Activated T-helper 1 cell treated with Interleukin-2 at 50 U/mL for 16 hours (primary cell): ENCODE data around the gene PARD3B.

Source experiments
- DNase-seq: peaks from one replicate; pipeline ENCODE4 v3.0.0-alpha.2; 2020; ENCODE audit warnings: low read depth

PARD3B gene

DNA sequence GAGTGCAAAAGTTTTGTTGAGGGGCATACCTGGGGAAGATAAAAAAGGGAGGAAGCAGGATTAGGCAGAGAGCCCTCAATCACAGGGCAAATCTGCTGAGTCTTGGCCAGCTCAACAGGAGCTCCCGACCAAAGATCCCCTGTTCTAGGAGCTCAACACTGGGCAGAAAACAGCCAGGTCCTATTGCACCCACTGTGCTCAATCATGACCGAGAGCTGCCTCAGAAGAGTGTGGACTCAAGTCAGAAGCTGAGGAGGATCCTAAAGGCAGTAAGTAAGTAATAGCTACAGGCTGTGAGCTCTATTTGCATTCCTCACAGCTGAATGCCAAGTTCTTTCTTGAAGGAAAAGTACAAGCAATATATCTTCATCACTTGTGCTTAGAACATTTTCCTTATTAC, 802.6 kb downstream of the PARD3B start:
- DNase-seq, result no peak

DNA sequence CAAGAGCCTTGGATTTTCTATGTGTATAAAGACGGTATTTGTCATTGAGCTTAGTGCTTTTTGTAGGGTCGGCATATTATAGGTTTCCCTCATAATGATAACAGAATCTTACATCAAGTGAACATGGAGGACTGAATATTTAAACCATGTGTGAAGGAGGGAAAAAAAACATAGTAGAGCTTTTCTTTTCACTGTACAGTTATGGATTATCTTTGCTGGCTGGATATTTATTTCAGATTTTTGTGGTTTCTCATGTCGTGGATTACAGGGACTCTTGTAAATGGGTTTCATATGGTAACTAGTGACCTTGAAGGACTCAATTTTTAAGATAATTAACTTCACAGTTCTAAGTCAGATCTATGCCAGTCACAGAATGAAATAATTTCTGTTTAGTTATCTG, 806.8 kb downstream of the PARD3B start:
- no peak for DNase-seq

GRCh38 chr2:205352593-205352992, 807.3 kb downstream of the PARD3B start:
- no peak for DNase-seq

DNA sequence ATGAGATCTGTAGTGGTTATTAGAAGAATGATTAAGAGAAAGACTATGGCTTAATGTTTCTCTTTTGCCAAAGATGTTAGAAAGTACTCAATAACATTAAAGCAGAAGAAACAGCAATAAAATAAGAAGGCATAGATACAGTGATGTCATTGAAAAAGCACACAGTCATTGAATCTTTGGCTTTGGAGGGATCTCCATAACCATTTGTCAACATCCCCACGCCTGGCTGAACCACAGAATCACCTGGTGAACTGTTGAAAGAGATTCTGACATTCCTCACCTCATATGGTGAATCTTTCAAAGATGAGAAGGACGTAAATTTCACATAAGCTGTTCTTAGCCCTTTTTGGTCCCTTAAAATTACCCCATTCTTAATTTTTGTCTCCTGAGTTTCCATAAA, 812.5 kb downstream of the PARD3B start:
- no peak for DNase-seq

GRCh38 chr2:205358351-205358815, 813.1 kb downstream of the PARD3B start:
- DNase-seq, result no peak

- no peak for DNase-seq
Measured at GRCh38 chr2:205361272-205361671, 816.0 kb downstream of the PARD3B start.

- DNase-seq, result no peak
Measured at GRCh38 chr2:205361970-205362369, 816.7 kb downstream of the PARD3B start.

DNA sequence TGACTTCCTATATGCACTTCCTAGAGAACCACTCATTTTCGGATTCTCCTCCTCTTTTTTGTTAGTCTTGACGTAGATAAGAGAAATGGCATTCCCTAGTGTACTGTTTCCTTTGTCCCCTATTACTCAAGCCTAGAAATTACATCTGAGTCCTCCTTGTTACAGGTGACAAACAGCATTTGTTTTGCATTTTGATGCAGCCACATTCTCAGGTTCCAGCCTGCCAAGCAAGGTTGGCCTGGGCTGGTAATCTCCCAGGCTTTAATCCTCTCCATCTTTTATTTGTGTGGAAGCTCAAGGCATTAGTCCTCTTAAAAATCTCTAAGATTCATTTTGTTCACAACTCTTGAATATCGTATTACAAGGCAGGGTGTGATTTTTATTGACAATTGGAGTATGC, 819.0 kb downstream of the PARD3B start:
- DNase-seq, result no peak

DNA sequence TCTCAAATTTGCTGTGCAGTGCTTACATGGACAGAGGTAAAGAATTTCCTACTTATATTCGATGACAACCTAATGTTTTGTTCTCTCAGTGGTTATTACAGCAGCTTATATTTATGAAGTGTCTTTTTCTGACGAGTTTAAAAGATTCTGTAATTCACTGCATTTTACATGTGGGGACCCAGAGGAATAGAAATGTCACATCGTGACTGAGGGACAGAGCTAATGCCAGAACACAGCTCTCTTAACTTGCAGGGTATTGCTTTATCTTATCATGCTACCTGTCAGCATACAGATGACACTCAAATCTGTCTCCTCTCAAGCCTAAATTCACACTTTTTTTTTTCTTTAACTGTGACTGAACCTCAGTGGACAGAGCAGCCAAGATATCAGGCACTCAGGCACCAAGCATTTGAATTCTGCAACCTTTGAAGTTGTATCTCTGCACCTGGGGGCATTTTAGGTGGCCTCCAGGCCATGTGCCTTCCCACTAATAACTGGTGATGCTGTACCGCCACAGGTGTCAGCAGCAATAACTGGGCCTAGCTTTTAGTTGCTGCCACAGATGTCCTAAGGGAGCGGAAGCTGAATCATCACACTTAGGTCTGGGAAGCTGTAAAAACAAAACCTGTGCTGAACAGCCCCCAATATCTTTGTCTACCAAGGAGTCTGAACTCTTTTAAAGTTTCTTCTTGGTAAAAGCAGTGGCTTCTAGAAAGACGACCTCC, 821.2 kb downstream of the PARD3B start:
- no peak for DNase-seq

DNA sequence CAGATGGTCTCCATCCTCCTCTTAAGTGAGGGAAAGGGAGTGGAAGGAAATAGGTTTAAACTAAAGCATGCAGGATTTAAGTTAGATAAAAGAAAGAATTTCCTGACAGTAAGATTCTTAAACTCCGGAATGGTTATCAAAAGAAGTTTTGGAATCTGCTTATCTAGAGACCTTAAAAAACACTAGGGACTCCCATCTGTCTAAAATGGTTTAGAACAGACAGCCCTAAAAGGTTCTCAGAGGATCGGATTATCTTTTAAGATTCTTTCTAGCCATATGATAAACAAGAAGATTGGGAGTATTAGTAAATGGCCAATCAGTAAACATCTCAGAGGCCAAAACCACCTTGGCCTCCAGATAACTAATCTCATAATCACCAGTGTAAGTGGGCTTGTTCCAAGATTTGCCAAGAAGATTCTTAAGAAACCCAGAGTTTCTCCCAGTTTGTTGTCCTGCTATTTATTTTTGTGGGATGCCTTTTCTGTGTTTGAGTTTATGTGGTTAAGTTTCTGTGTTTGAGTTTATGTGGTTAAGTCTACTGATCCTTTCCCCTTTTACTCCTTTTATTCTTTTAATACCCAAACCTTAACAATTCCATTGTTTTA, 822.2 kb downstream of the PARD3B start:
- no peak for DNase-seq

DNA sequence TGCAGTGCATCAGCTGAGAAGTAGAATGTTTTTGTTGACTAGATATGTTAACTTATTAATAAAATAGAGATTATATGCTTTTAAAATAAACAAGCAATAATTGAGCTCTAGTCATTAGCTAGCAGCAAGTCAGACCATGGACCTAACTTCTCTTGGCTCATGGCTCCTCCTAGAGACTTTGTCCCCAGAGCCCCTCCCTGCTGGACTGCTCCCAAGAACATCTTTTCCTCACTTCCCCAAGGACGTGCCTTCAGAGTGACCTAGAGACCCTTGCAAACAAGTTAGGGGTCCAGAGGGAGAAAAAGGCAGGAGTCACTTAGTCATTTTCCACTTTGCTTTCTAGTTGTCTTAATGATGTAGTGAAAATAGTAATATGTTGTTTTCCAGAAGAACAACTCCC, 824.5 kb downstream of the PARD3B start:
- DNase-seq, result no peak

- no peak for DNase-seq
Measured at GRCh38 chr2:205370726-205371125, 825.5 kb downstream of the PARD3B start.

DNA sequence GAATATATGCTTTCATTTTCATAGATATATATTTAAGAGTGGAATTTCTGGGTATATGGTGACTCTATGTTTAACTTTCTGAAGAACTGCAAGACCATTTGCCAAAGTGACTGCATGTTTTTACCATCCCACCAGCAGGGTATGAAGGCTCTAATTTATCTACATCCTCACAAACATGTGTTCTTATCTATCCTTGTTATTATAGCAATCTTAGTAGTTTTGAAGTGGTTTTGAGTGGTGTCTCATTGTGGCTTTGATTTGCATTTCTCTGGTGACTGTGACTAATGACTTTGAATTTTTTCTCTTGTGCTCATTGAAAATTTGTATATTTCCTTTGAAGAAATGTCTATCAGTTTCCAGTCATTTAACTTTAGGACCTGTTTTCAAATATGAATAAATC, 826.9 kb downstream of the PARD3B start:
- DNase-seq, result no peak

GRCh38 chr2:205375461-205376448, 830.5 kb downstream of the PARD3B start:
- no peak for DNase-seq

GRCh38 chr2:205377324-205377723, 832.0 kb downstream of the PARD3B start:
- DNase-seq, result no peak

DNA sequence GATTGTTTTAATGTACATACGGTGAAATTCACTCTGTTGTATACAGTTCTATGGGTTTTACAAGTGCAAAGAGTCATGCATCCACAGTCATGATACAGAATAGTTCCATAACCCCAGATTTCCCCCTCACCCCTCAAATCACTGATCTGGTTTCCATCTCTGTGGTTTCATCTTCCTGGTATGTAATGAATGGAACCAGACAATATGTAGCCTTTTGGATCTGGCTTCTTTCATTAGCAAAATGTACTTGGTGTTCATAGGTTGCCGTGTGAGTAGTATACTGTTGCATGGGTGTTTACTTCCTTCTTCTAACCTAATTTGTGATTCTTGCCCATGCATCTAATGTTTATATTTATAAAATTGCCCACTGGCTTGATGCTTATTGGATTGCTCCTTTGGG, 838.3 kb downstream of the PARD3B start:
- no peak for DNase-seq

DNA sequence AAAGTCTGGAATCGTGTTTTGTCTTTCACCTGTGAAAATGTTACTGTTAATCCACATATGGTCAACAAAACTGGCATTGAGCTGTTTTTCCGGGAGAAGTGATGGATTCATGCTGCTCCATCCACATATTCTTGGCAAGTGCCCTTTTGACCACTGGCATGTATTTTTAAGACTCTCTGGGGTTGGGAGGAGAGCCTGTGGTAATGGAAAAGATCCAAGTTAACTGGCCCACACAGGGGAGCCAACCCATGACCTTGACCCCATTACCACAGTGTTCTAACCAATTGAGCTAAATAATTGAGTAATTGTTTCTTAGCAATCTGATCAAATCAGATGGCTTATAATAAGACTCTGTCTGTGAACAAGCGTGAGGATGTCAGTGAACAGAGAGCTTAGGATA, 840.8 kb downstream of the PARD3B start:
- no peak for DNase-seq

- DNase-seq, result no peak
Measured at GRCh38 chr2:205387350-205388055, 842.2 kb downstream of the PARD3B start.

- no peak for DNase-seq
Measured at GRCh38 chr2:205390866-205391265, 845.6 kb downstream of the PARD3B start.

DNA sequence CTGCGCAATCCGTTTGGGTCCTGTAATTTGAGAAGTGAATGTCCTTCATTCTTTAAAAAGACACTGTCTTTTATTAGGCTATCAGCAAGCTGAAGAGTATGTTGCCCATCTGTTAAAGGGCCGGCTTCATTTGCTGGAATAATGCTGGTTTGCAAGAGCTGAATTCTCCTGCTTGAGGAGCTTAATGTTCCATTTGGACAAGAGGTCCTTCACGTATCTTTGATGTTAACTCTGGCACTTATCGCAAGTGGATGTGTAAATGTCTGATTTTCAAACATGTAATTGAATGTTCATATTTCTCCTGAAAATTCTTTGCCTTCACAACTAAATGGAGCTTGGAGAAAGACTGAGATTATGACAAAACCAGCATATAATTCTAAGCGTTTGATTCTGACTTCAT, 856.2 kb downstream of the PARD3B start:
- no peak for DNase-seq

- no peak for DNase-seq
Measured at GRCh38 chr2:205402011-205402410, 856.7 kb downstream of the PARD3B start.

- DNase-seq, result no peak
Measured at GRCh38 chr2:205403244-205403825, 858.1 kb downstream of the PARD3B start.
